Choroid plexus epithelial cell (primary cell): ENCODE data around the gene CELF2.

Source experiments
- DNase-seq: peaks from one replicate; pipeline ENCODE4 v3.0.0-alpha.2; 2010; ENCODE audit warnings: low read depth
- H3K4me3 ChIP-seq: 2 replicates; pipeline ENCODE4 v1.5.1; 2011; ENCODE audit warnings: low read depth, mild to moderate bottlenecking, control low read depth, low read length, moderate library complexity
- CTCF ChIP-seq: conservative IDR thresholded peaks from 2 replicates; pipeline ENCODE4 v1.5.1; 2011; ENCODE audit warnings: low read depth, mild to moderate bottlenecking, control low read depth, inconsistent platforms, low read length, moderate library complexity

Gene CELF2

DNA sequence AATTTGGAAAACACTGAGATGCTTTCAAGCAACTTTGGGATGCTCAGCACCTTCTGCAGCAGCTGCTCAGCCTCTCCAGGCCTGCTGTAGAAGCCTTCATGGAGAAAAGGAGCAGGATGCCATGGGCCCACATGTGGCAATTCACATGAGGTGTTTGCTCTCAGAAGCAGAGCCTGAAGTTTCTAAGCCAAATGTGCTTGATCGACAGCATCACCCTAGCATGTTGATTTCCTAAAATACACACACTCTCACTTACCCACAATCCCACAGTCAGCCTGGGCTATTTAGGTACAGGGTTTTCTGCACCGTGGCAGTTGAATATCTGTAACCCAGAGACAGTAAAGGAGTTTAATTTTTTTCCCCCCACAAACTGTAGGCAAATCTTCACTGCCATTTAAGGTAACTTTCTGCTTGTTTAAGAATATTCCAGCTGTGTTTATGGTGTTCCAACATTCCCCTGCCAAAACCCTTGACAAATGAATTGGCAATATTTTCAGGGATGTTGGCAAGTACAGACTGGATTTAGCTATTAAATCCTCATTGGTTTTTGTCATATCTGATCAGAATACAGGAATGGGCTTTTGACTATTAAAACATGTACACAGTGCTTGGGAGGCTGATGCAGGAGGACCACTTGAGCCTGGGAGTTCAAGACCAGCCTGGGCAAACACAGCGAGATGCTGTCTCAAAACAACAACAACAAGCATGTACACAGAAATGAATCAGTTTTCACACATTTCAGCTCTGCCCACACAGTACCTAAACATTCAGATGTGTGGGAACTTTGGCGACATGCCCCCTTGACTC is 244.2 kb downstream of the CELF2 start:
- no peak for DNase-seq
- TF ChIP-seq CTCF, result no peak
- H3K4me3 ChIP-seq, result no peak overlapping the region

DNA sequence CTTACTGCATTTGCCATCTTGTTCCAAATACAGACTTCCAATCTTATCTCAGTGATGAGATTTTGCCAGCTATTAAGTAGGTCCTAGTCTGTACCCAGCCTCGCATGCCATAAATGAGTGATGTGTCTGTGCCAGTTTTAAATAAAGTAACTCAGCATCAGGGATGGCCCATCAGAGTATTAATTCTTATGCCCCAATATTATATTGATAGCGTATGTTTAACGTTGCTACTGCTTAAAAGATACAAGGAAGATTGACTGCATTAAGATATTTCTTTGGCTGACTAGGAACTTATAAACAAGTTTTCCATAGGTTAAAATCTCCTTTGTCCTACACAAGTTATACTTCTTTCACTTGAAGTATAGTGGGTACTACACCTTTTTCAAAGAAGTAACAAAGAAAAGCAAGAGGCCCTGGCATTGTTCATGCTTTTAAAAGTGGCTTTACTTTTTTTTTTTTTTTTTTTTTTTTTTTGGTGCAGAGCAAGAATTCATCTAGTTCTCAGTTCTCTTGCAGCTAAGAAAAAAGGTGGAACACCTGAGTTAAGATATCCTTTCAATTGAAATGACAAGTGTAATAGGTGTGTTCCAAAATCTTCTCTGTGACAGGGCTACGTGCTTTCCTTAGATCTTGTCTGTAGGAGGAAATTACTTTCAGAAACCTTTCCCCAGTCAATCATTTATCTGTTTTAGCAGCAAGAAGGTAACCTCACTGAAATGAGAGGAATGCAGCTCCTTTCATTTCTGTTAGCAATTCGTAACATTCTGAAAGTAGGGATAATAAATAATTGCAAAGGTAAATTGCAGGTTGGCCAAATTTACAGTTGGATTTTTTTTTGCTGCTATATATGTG is 245.0 kb downstream of the CELF2 start:
- no peak for TF ChIP-seq CTCF
- H3K4me3 ChIP-seq, result no peak overlapping the region
- no peak for DNase-seq

GRCh38 chr10:11263767-11264166 is 246.1 kb downstream of the CELF2 start:
- no peak overlapping the region for H3K4me3 ChIP-seq
- DNase-seq, result no peak
- no peak for TF ChIP-seq CTCF

- TF ChIP-seq CTCF, result no peak
- H3K4me3 ChIP-seq, result no peak overlapping the region
These were observed 246.8 kb downstream of the CELF2 start for GRCh38 chr10:11264296-11265048.

DNA sequence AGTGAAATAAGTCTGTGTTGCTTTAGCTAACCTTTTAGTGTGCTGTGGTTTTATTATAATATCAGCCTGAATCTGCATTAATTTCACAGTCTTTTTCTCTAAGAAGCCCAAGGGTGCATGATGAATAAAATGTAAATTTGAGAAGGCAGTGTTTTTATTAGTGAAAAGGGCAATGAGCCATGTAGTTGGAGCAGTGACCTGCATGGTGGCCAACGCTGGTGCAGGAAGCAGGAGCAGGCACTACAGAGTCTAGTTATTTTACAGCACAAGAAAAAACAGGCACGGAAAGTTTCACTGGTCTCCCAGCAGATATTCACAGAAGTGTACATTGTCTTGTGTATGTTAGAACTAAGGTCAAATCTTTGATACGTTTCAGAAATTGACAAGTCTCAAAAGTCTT is 247.8 kb downstream of the CELF2 start:
- DNase-seq, result no peak
- H3K4me3 ChIP-seq, result no peak overlapping the region
- no peak for TF ChIP-seq CTCF

More at GRCh38 chr10:11264296-11265048, 246.8 kb downstream of the CELF2 start:
- no peak for DNase-seq

DNA sequence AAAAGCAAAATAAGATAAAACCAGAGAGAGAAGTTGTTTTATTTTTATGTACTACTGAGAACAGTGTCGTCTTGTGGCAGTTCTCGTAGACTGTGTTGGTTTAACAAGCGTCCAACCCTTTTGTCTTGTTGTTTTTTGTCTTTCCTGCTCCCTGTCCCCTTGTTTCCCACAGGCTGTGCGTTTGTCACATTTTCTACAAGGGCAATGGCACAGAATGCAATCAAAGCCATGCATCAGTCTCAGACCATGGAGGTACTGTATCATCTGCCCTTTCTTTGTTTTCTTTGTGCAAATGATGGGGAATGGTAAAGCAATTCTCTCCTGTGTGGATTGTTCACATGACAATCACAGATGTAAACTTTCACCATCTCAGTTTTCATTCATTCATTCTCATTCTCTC is 248.8 kb downstream of the CELF2 start:
- no peak for TF ChIP-seq CTCF
- H3K4me3 ChIP-seq, result no peak overlapping the region
- no peak for DNase-seq
